ENCODE measurements around the gene FLACC1.

FLACC1 gene

GRCh38 chr2:201279079-201279478, 78.1 kb downstream of the FLACC1 start:
- no peak for DNase-seq

- no peak for DNase-seq
These were observed 80.6 kb downstream of the FLACC1 start for GRCh38 chr2:201276511-201276910.

GRCh38 chr2:201275990-201276389, 81.2 kb downstream of the FLACC1 start:
- DNase-seq: no peak

GRCh38 chr2:201275069-201275468, 82.1 kb downstream of the FLACC1 start:
- peak in 3 of 58 donors; percentile 8 to 23 (median 10) for DNase-seq

- DNase-seq: no peak
These were observed 83.7 kb downstream of the FLACC1 start for GRCh38 chr2:201273330-201273983.

GRCh38 chr2:201271917-201272316, 85.2 kb downstream of the FLACC1 start:
- DNase-seq: no peak

- no peak for DNase-seq
These were observed 86.7 kb downstream of the FLACC1 start for GRCh38 chr2:201270293-201271001.

GRCh38 chr2:201269764-201270163, 87.4 kb downstream of the FLACC1 start:
- no peak for DNase-seq

GRCh38 chr2:201267278-201268030, 89.7 kb downstream of the FLACC1 start:
- no peak for DNase-seq

- DNase-seq: no peak
These were observed 90.5 kb downstream of the FLACC1 start for GRCh38 chr2:201266629-201267028.

GRCh38 chr2:201264472-201265173, 92.5 kb downstream of the FLACC1 start:
- DNase-seq: no peak

- no peak for DNase-seq
These were observed 93.4 kb downstream of the FLACC1 start for GRCh38 chr2:201263779-201264178.

- DNase-seq: no peak
These were observed 94.4 kb downstream of the FLACC1 start for GRCh38 chr2:201262718-201263117.

- no peak for DNase-seq
These were observed 95.2 kb downstream of the FLACC1 start for GRCh38 chr2:201261906-201262305.

GRCh38 chr2:201261471-201261870, 95.7 kb downstream of the FLACC1 start:
- no peak for DNase-seq

- no peak for DNase-seq
These were observed 96.8 kb downstream of the FLACC1 start, which contains the start of gene CASP8 for GRCh38 chr2:201260302-201260800. Gene CASP8 (plus strand): TSS chr2:201260536. CDS start chr2:201266487, 5,951 bp downstream.

- no peak for DNase-seq
These were observed 98.2 kb downstream of the FLACC1 start for GRCh38 chr2:201258666-201259615.

- DNase-seq: peak in 2 of 58 donors; percentile 15 to 21
These were observed 99.0 kb downstream of the FLACC1 start for GRCh38 chr2:201257956-201258665.

GRCh38 chr2:201257381-201257955, 99.7 kb downstream of the FLACC1 start:
- peak in 2 of 58 donors; percentile 23 to 35 for DNase-seq
